B cell (primary cell): ENCODE results near the gene PIWIL4.

ENCODE experiments used
- EZH2 ChIP-seq: IDR thresholded peaks from 2 replicates; pipeline ENCODE4 v1.6.1; 2012; ENCODE audit warnings: borderline replicate concordance, low read depth, mild to moderate bottlenecking, moderate library complexity, low read length; ENCODE audit not compliant: insufficient read depth, poor library complexity, severe bottlenecking
- TF ChIP-seq, protein P1 (sequence below): fragments of 200-600 bp; IDR thresholded peaks from one replicate; pipeline ENCODE4 v1.8.0; 2022; ENCODE audit warnings: antibody characterized with exemption, mild to moderate bottlenecking

DNA sequence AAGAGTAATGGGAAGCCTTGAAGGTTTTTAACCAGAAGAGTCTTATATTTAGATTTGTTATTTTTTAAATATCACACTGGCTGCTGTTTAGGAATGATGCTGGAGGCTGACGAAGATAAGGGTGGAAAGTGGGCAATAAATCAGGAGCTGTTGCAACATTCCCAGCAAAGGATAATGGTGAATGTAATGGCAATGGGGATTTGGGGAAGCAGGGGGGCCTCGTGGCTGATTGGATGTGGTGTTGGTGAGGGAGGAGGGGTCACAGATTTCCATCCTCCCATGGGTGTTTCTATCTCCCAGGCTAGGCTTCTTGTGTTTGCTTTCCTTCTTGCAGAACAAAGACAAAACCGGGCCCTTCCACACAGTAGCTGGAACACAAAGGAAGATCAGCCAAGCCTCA, 80.8 kb downstream of the PIWIL4 start:
- TF ChIP-seq, protein P1, sequence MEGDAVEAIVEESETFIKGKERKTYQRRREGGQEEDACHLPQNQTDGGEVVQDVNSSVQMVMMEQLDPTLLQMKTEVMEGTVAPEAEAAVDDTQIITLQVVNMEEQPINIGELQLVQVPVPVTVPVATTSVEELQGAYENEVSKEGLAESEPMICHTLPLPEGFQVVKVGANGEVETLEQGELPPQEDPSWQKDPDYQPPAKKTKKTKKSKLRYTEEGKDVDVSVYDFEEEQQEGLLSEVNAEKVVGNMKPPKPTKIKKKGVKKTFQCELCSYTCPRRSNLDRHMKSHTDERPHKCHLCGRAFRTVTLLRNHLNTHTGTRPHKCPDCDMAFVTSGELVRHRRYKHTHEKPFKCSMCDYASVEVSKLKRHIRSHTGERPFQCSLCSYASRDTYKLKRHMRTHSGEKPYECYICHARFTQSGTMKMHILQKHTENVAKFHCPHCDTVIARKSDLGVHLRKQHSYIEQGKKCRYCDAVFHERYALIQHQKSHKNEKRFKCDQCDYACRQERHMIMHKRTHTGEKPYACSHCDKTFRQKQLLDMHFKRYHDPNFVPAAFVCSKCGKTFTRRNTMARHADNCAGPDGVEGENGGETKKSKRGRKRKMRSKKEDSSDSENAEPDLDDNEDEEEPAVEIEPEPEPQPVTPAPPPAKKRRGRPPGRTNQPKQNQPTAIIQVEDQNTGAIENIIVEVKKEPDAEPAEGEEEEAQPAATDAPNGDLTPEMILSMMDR, result no peak
- TF ChIP-seq EZH2, result no peak
